Rectal smooth muscle tissue (tissue), 1 donor: Measurements from ENCODE around the gene KLF15.

Experiments
- H3K27ac ChIP-seq: one replicate; pipeline ENCODE4 v1.7.0; 2013; ENCODE audit warnings: low read depth, low read length, inconsistent platforms
- H3K27me3 ChIP-seq: one replicate; pipeline ENCODE4 v1.7.0; 2013; ENCODE audit warnings: low read length; ENCODE audit not compliant: control insufficient read depth, insufficient read depth
- H3K36me3 ChIP-seq: one replicate; pipeline ENCODE4 v1.7.0; 2013; ENCODE audit warnings: low read length; ENCODE audit not compliant: control insufficient read depth, insufficient read depth
- H3K4me1 ChIP-seq: one replicate; pipeline ENCODE4 v1.7.0; 2013; ENCODE audit warnings: low read length; ENCODE audit not compliant: control insufficient read depth, insufficient read depth
- H3K4me3 ChIP-seq: one replicate; pipeline ENCODE4 v1.7.0; 2013; ENCODE audit warnings: low read length
- H3K9ac ChIP-seq: one replicate; pipeline ENCODE4 v1.7.0; 2013; ENCODE audit warnings: low read length

Gene KLF15

GRCh38 chr3:126395846-126396513, 38.8 kb upstream of the KLF15 start:
- H3K36me3 ChIP-seq = no peaks in the 10 kb centered on the region
- H3K27me3 ChIP-seq = no peaks in the 10 kb centered on the region
- H3K9ac ChIP-seq = no peak overlapping the region

GRCh38 chr3:126394977-126395321, 37.7 kb upstream of the KLF15 start:
- Histone ChIP-seq H3K4me3 (peak overlapping the region; percentile 46), H3K27ac (no peak overlapping the region)

More at GRCh38 chr3:126395846-126396513, 38.8 kb upstream of the KLF15 start:
- H3K4me3 ChIP-seq = no peak overlapping the region
- H3K4me1 ChIP-seq = no peaks in the 10 kb centered on the region
- H3K27ac ChIP-seq = no peak overlapping the region

GRCh38 chr3:126394179-126394976, 37.2 kb upstream of the KLF15 start, which contains the start of gene CFAP100:
TSS of gene CFAP100 (plus strand) at chr3:126394909. CDS start at chr3:126396001, 1,092 bp downstream.
- Histone ChIP-seq H3K27me3 (no peaks in the 10 kb centered on the region), H3K4me1 (no peaks in the 10 kb centered on the region), H3K27ac (no peak within 1 kb of the TSS), H3K4me3 (peak within 1 kb of the TSS; percentile 46), H3K9ac (no peak within 1 kb of the TSS), H3K36me3 (no peaks in the 10 kb centered on the region)

More at GRCh38 chr3:126394977-126395321, 37.7 kb upstream of the KLF15 start:
- no peaks in the 10 kb centered on the region for H3K4me1 ChIP-seq
- no peaks in the 10 kb centered on the region for H3K27me3 ChIP-seq
- no peak overlapping the region for H3K9ac ChIP-seq
- H3K36me3 ChIP-seq = no peaks in the 10 kb centered on the region

GRCh38 chr3:126393563-126393962, 36.4 kb upstream of the KLF15 start:
- Histone ChIP-seq H3K27ac (no peak overlapping the region), H3K4me1 (no peaks in the 10 kb centered on the region), H3K4me3 (no peak overlapping the region), H3K27me3 (no peaks in the 10 kb centered on the region), H3K9ac (no peak overlapping the region), H3K36me3 (no peaks in the 10 kb centered on the region)

GRCh38 chr3:126392246-126392645, 35.0 kb upstream of the KLF15 start:
- Histone ChIP-seq H3K27ac (no peak overlapping the region), H3K27me3 (no peaks in the 10 kb centered on the region), H3K4me1 (no peaks in the 10 kb centered on the region), H3K9ac (no peak overlapping the region), H3K4me3 (no peak overlapping the region), H3K36me3 (no peaks in the 10 kb centered on the region)

- H3K4me1 ChIP-seq = no peaks in the 10 kb centered on the region
- H3K27me3 ChIP-seq = no peaks in the 10 kb centered on the region
- H3K27ac ChIP-seq = no peak overlapping the region
Observed at GRCh38 chr3:126391631-126392030, 34.4 kb upstream of the KLF15 start.

GRCh38 chr3:126390751-126391150, 33.5 kb upstream of the KLF15 start:
- H3K36me3 ChIP-seq = no peaks in the 10 kb centered on the region

More at GRCh38 chr3:126391631-126392030, 34.4 kb upstream of the KLF15 start:
- no peak overlapping the region for H3K4me3 ChIP-seq
- H3K9ac ChIP-seq = no peak overlapping the region
- H3K36me3 ChIP-seq = no peaks in the 10 kb centered on the region

GRCh38 chr3:126390201-126390600, 33.0 kb upstream of the KLF15 start:
- H3K4me3 ChIP-seq = no peak overlapping the region
- no peaks in the 10 kb centered on the region for H3K27me3 ChIP-seq
- no peaks in the 10 kb centered on the region for H3K36me3 ChIP-seq
- H3K9ac ChIP-seq = no peak overlapping the region
- no peaks in the 10 kb centered on the region for H3K4me1 ChIP-seq
- H3K27ac ChIP-seq = no peak overlapping the region

More at GRCh38 chr3:126390751-126391150, 33.5 kb upstream of the KLF15 start:
- Histone ChIP-seq H3K27me3 (no peaks in the 10 kb centered on the region), H3K27ac (no peak overlapping the region), H3K9ac (no peak overlapping the region), H3K4me1 (no peaks in the 10 kb centered on the region), H3K4me3 (no peak overlapping the region)

GRCh38 chr3:126389794-126390146, 32.6 kb upstream of the KLF15 start:
- Histone ChIP-seq H3K27me3 (no peaks in the 10 kb centered on the region), H3K4me1 (no peaks in the 10 kb centered on the region), H3K4me3 (peak overlapping the region; percentile 42), H3K36me3 (no peaks in the 10 kb centered on the region), H3K9ac (no peak overlapping the region), H3K27ac (no peak overlapping the region)

GRCh38 chr3:126389112-126389793, 32.0 kb upstream of the KLF15 start:
- no peaks in the 10 kb centered on the region for H3K36me3 ChIP-seq
- H3K4me1 ChIP-seq = no peaks in the 10 kb centered on the region
- peak overlapping the region; percentile 48 for H3K4me3 ChIP-seq
- H3K9ac ChIP-seq = no peak overlapping the region
- peak overlapping the region; percentile 58 for H3K27ac ChIP-seq
- H3K27me3 ChIP-seq = no peaks in the 10 kb centered on the region

GRCh38 chr3:126381966-126382365, 24.8 kb upstream of the KLF15 start:
- no peaks in the 10 kb centered on the region for H3K27me3 ChIP-seq
- H3K36me3 ChIP-seq = no peaks in the 10 kb centered on the region
- H3K27ac ChIP-seq = no peak overlapping the region
- H3K9ac ChIP-seq = no peak overlapping the region
- no peak overlapping the region for H3K4me3 ChIP-seq
- no peaks in the 10 kb centered on the region for H3K4me1 ChIP-seq

GRCh38 chr3:126380011-126380768, 23.0 kb upstream of the KLF15 start:
- no peaks in the 10 kb centered on the region for H3K27me3 ChIP-seq
- no peak overlapping the region for H3K4me3 ChIP-seq
- H3K9ac ChIP-seq = no peak overlapping the region
- no peaks in the 10 kb centered on the region for H3K36me3 ChIP-seq
- no peak overlapping the region for H3K27ac ChIP-seq
- no peaks in the 10 kb centered on the region for H3K4me1 ChIP-seq
